AG09319 (cell line): ENCODE measurements around the gene SMIM32.

ENCODE experiments used
- DNase-seq: peaks from one replicate; pipeline ENCODE4 v3.0.0-alpha.2; 2010; ENCODE audit warnings: low read depth; ENCODE audit errors: extremely low read depth
- TF ChIP-seq, protein P1 (sequence below): IDR thresholded peaks from 2 replicates; pipeline ENCODE4 v1.5.1; 2011; ENCODE audit warnings: low read depth, mild to moderate bottlenecking, inconsistent platforms, low read length, moderate library complexity

SMIM32 gene

DNA sequence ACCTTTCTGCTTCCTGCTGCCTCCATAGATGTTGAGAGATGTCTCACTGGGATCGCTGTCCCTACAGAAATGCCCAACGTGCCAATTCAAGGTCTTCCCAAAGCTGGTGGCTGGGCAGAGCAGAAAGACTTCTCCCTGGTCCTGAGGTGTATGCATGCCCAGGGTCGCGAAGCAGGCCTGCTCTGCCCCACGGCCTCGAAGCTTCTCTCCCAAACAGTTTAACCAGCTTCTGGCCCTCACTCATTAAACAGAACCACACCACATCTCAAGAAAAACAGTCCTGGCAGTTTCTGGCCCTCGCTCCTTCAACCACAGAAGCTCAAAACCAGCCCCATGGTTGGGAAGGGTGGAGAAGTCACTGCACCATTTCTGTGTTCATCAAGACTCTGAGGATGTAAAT is 14.7 kb upstream of the SMIM32 start:
- no peak for DNase-seq
- TF ChIP-seq, protein P1, sequence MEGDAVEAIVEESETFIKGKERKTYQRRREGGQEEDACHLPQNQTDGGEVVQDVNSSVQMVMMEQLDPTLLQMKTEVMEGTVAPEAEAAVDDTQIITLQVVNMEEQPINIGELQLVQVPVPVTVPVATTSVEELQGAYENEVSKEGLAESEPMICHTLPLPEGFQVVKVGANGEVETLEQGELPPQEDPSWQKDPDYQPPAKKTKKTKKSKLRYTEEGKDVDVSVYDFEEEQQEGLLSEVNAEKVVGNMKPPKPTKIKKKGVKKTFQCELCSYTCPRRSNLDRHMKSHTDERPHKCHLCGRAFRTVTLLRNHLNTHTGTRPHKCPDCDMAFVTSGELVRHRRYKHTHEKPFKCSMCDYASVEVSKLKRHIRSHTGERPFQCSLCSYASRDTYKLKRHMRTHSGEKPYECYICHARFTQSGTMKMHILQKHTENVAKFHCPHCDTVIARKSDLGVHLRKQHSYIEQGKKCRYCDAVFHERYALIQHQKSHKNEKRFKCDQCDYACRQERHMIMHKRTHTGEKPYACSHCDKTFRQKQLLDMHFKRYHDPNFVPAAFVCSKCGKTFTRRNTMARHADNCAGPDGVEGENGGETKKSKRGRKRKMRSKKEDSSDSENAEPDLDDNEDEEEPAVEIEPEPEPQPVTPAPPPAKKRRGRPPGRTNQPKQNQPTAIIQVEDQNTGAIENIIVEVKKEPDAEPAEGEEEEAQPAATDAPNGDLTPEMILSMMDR: no peak

- DNase-seq: no peak
- TF ChIP-seq, protein P1: no peak
These were observed 13.4 kb upstream of the SMIM32 start for GRCh38 chr5:136206361-136206760.

GRCh38 chr5:136205941-136206340 is 13.0 kb upstream of the SMIM32 start:
- TF ChIP-seq, protein P1: no peak
- DNase-seq: no peak

DNA sequence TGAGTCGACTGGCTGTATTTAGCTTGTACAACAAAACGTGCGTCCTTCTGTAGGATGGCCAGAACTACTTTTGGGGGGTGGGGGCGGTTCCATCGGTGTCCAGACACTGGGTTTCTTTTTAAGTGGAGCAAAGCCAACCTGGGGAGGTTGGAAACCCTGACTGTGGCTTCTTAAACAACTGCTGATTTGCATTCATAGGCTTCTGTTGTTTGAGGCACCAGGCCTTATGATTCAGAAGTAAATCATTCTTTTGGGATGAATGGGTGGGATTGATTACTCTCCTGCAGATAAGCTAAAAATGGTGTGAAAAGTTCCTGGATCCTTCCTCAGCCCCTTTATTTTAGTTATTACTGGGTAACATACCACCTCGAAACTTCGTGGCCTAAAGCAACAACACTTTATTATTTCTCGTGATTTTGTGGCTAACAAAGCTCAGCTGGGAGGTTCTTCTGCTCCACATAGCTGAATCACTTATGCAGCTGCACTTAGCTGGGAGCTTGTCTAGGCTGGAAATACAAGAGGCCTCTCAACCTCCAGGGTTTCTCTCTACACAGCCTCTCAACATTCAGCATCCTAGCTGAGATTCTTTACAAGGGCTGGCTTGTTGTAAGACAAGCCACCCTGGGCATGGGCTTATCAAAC is 12.2 kb upstream of the SMIM32 start:
- TF ChIP-seq, protein P1: no peak
- no peak for DNase-seq

DNA sequence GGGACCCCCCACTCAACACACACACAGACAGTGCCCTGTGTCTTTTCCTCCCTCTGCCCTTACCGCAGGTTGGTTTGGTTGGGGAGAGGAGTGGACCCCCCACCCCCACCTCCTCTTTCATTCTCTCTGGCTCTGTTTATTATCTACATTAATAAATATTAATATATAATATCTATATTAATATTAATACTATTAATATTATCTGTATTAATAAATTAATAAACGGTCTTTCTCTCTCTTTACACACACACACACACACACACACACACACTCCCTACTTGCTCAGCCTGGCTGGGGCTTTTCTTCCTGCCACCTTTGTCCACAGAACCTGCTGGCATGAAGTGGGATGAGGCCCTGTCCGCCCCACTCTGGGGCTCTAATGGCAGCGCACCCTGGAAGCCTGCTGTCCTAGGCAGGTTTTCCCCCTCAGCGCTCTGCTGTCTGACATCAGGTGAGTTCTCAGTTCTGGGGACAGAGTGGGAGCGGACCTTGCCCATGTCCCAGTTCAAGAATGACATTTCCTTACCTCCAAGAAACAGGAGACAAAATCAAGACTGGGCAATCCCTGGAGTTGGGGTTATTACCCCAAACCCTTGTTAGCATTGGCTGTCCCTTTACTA is 10.5 kb upstream of the SMIM32 start:
- TF ChIP-seq, protein P1: no peak
- no peak for DNase-seq

DNA sequence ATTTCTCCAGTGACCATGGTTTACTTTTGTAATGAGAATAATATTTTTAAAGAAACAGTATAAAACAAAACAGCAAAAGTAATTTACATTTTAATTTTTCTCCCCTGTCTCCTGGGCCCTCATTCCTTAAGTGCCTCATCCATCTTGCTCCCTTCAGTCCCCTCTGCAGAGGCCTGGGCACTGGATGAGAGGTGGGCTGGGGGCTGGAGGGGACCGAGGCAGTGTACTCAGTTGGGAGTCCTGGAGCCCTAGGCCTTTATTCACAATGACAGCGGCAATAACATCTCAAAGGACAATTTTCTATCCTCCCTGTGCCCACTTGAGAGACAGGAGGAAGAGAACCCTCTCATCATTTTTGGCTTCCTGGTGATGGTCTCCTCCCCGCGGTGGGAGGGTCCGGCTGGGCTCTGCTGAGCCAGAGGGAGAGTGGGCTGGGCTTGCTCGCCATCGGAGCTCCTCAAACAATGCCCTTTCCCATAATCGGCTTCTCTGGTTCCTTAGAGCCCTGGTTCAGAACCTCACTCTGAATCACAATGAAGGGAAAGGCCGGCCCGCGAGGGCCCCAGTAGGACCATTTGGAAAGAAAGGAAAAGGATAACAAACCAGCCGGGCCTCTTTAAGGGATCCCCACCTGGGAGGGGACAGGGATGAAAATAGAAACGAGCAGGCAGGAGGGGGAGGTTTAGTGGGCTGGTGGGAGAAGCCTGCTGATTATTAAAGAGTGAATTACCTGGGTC is 9.7 kb upstream of the SMIM32 start:
- no peak for DNase-seq
- TF ChIP-seq, protein P1: no peak

DNA sequence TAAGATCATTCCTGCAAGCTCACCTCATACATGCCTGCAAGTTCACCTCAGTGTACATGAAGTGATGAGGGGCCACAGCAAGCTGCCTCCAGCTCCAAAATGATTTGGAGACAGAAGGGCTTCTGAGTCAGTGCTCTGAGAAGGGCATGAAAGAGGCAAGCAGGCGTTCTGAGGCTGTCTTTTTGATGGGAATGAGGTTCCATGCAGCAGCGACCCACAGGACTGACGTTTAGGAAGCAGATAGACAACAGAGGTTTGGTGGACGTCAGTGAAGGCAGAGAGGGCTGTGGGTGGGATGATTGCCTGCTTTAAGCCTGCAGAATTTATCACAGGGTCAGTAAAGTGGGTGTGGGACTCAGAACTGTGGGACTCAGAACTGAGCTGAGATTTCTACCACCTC is 8.9 kb upstream of the SMIM32 start:
- TF ChIP-seq, protein P1: no peak
- no peak for DNase-seq
